HG03064 (cell line): Measurements from ENCODE around the gene ARID3B.

ENCODE experiments used
- ATAC-seq: cut with Tn5 transposase; IDR thresholded peaks from one replicate; pipeline ENCODE4 v1.9.1; 2021; ENCODE audit warnings: low read depth; ENCODE audit not compliant: unreplicated experiment

ARID3B gene

GRCh38 chr15:74633781-74634180 is 92.8 kb downstream of the ARID3B start:
- ATAC-seq, result no peak

GRCh38 chr15:74635228-74635627 is 94.2 kb downstream of the ARID3B start:
- ATAC-seq, result no peak

- no peak for ATAC-seq
Measured at GRCh38 chr15:74636984-74637383, 96.0 kb downstream of the ARID3B start.

- no peak for ATAC-seq
Measured at GRCh38 chr15:74641151-74641550, 100.1 kb downstream of the ARID3B start.

- no peak for ATAC-seq
Measured at GRCh38 chr15:74642348-74642733, 101.3 kb downstream of the ARID3B start.

- ATAC-seq, result no peak
Measured at GRCh38 chr15:74642734-74643664, 102.0 kb downstream of the ARID3B start.

GRCh38 chr15:74643665-74644204 is 102.7 kb downstream of the ARID3B start:
- no peak for ATAC-seq

- ATAC-seq, result no peak
Measured at GRCh38 chr15:74646480-74646879, 105.5 kb downstream of the ARID3B start.
